ENCODE data around the gene CELA2A.

DNA sequence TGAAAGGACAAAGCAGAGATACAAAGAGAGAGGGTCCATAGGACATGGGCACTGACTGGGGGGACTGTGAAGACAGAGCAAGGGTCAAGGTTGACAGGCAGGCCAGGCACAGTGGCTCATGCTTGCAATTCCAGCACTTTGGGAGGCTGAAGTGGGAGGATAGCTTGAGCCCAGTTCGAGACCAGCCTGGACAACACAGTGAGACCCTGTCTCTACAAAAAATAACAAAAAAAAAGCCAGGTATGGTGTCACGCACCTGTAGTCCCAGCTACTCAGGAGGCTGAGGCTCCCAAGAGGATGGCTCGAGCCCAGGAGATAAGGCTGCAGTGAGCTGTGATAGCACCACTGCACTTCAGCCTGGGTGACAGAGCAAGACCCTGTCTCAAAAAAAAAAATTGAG lies 63.1 kb downstream of the CELA2A start:
- TF ChIP-seq, protein P1, sequence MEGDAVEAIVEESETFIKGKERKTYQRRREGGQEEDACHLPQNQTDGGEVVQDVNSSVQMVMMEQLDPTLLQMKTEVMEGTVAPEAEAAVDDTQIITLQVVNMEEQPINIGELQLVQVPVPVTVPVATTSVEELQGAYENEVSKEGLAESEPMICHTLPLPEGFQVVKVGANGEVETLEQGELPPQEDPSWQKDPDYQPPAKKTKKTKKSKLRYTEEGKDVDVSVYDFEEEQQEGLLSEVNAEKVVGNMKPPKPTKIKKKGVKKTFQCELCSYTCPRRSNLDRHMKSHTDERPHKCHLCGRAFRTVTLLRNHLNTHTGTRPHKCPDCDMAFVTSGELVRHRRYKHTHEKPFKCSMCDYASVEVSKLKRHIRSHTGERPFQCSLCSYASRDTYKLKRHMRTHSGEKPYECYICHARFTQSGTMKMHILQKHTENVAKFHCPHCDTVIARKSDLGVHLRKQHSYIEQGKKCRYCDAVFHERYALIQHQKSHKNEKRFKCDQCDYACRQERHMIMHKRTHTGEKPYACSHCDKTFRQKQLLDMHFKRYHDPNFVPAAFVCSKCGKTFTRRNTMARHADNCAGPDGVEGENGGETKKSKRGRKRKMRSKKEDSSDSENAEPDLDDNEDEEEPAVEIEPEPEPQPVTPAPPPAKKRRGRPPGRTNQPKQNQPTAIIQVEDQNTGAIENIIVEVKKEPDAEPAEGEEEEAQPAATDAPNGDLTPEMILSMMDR (conservative IDR thresholded peaks at IDR 0.05; ENCODE audit: low read depth, low read length) = no peak
- no peak for TF ChIP-seq EZH2 (IDR thresholded peaks at IDR 0.05; ENCODE audit: borderline replicate concordance, low read depth, low read length, poor library complexity, severe bottlenecking)

All from A673 (cell line).